OCI-LY1 (cell line): ENCODE results near the gene OGA.

Experiments used
- EZH2 ChIP-seq: fragments of 200-600 bp; sonication (generic), shearing (Covaris generic); IDR thresholded peaks from 2 replicates; pipeline ENCODE4 v1.8.0; 2017; ENCODE audit warnings: borderline replicate concordance, mixed run types, mild to moderate bottlenecking, antibody characterized with exemption, low read length, moderate library complexity, mixed read lengths
- TF ChIP-seq, protein P1 (sequence below): fragments of 200-600 bp; sonication (generic), shearing (Covaris generic); IDR thresholded peaks from 2 replicates; pipeline ENCODE4 v1.5.1; 2017; ENCODE audit warnings: mild to moderate bottlenecking, antibody characterized with exemption, low read length, moderate library complexity, mixed read lengths

DNA sequence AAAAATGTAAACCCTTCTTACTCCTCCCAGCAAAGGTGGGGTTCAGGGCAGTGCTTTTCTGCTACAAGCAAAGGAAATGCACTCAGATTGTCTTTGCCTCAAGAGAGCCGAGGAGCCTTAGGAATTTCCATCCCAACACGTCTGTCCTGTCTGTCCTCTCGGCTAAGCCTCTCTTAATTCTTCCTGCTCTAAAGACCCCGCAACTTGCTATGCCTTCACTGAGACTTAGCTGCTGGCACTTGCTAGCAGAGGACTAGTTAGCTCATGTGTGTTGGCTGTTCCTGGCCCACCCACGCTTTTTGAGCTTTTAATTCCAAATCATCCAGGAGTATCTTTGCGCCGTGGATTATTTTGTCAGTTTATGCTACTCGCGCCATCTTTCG lies 34.5 kb downstream of the OGA start:
- TF ChIP-seq, protein P1, sequence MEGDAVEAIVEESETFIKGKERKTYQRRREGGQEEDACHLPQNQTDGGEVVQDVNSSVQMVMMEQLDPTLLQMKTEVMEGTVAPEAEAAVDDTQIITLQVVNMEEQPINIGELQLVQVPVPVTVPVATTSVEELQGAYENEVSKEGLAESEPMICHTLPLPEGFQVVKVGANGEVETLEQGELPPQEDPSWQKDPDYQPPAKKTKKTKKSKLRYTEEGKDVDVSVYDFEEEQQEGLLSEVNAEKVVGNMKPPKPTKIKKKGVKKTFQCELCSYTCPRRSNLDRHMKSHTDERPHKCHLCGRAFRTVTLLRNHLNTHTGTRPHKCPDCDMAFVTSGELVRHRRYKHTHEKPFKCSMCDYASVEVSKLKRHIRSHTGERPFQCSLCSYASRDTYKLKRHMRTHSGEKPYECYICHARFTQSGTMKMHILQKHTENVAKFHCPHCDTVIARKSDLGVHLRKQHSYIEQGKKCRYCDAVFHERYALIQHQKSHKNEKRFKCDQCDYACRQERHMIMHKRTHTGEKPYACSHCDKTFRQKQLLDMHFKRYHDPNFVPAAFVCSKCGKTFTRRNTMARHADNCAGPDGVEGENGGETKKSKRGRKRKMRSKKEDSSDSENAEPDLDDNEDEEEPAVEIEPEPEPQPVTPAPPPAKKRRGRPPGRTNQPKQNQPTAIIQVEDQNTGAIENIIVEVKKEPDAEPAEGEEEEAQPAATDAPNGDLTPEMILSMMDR = no peak
- no peak for TF ChIP-seq EZH2
